Calu3 (cell line): ENCODE measurements around the gene SLCO1A2. TPM values are rescaled to one million over a fixed set of nuclear protein-coding genes. Genes with fewer than 3 reads are reported as not detected.

Experiments used
- BruUV-seq: library from RNA; stranded (reverse); fragments of 400-500 nt; replicated peaks from 2 replicates; lab custom pipeline; 2021; lab: Mats Ljungman, UMichigan
- CTCF ChIA-PET: fragments of 300-600 bp; sonication (Branson Sonifier 250); formaldehyde crosslinking; loops from one replicate; lab custom pipeline; 2022; ENCODE audit warnings: antibody characterized with exemption; lab: Charles Lee
- DNase-seq: peaks from one replicate; pipeline ENCODE4 v3.0.0; 2022
- H3K27ac Mint-ChIP-seq: one replicate; pipeline ENCODE4 v1.8.0; 2022; ENCODE audit warnings: mixed read lengths; ENCODE audit not compliant: unreplicated experiment
- H3K27me3 Mint-ChIP-seq: one replicate; pipeline ENCODE4 v1.8.0; 2022; ENCODE audit warnings: mixed read lengths; ENCODE audit not compliant: unreplicated experiment
- H3K36me3 Mint-ChIP-seq: one replicate; pipeline ENCODE4 v1.8.0; 2022; ENCODE audit warnings: mild to moderate bottlenecking, moderate library complexity, mixed read lengths; ENCODE audit not compliant: insufficient read depth, unreplicated experiment
- H3K4me1 Mint-ChIP-seq: one replicate; pipeline ENCODE4 v1.8.0; 2022; ENCODE audit warnings: mild to moderate bottlenecking, low read depth, mixed read lengths; ENCODE audit not compliant: unreplicated experiment
- H3K4me3 Mint-ChIP-seq: one replicate; pipeline ENCODE4 v1.8.0; 2022; ENCODE audit warnings: mild to moderate bottlenecking, low read depth, moderate library complexity, mixed read lengths; ENCODE audit not compliant: unreplicated experiment
- H3K9me3 Mint-ChIP-seq: one replicate; pipeline ENCODE4 v1.8.0; 2022; ENCODE audit warnings: low read depth, mixed read lengths; ENCODE audit not compliant: unreplicated experiment
- CTCF ChIP-seq: fragments of 200-600 bp; IDR thresholded peaks from one replicate; pipeline ENCODE4 v1.8.0; 2022; ENCODE audit warnings: antibody characterized with exemption; ENCODE audit not compliant: unreplicated experiment
- intact Hi-C: fragments of 100-400 bp; cut with micrococcal nuclease; formaldehyde crosslinking; loops from one replicate; pipeline ENCODE4 v1.10.0; 2022; ENCODE audit not compliant: unreplicated experiment
- total RNA-seq: library from RNA; stranded (reverse); gene quantifications from 2 replicates; pipeline ENCODE4 v1.2.3, GENCODE V29; 2022

Gene SLCO1A2
- total RNA-seq, 1 experiment from 2014 or later: not detected

DNA sequence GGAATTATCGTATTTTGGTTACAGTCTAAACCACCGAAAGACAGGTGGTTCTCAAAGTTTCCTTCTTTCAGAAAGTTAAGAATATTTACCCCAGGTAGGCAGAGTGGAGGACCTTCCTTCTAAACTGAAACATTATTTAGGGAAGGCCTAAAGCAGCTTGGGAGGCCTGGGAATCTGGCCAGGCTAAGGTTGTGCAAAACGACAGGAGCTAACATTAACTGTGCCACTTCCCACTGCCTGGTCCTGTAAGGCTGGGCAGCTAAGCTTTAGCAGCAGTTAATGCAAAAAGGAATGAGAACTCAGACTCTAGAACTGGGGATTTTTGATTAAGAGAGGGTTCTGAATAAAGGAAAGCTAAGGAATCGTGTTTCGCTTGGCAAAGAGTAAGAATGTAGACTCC lies 82.6 kb downstream of the SLCO1A2 start:
- no peaks in the 10 kb centered on the region for H3K27me3 Mint-ChIP-seq
- no peaks in the 10 kb centered on the region for H3K36me3 Mint-ChIP-seq
- TF ChIP-seq CTCF: no peak
- CTCF ChIA-PET: no interaction called here
- no TSS peak for BruUV-seq
- H3K9me3 Mint-ChIP-seq: no peaks in the 10 kb centered on the region
- no peak for DNase-seq
- no peaks in the 10 kb centered on the region for H3K4me1 Mint-ChIP-seq
- intact Hi-C loops: no loop called here
- H3K4me3 Mint-ChIP-seq: no peak overlapping the region
- H3K27ac Mint-ChIP-seq: no peak overlapping the region

- Mint-ChIP-seq H3K4me1 (no peaks in the 10 kb centered on the region), H3K27ac (no peak overlapping the region), H3K9me3 (no peaks in the 10 kb centered on the region), H3K36me3 (no peaks in the 10 kb centered on the region), H3K4me3 (no peak overlapping the region), H3K27me3 (no peaks in the 10 kb centered on the region)
- TF ChIP-seq CTCF: no peak
- CTCF ChIA-PET: interaction anchor here (0.5 to 1.0 kb wide), 3 partner anchors 189 to 493 kb away, joined by 3 to 6 read pairs (median 4); partner anchors contain the start of gene PYROXD1
- intact Hi-C loops: loop anchor here (2.0 to 5.0 kb wide), 2 partner anchors 189 to 432 kb away; partner anchors contain the start of gene PYROXD1
- DNase-seq: no peak
- no TSS peak for BruUV-seq
These were observed 86.0 kb downstream of the SLCO1A2 start for GRCh38 chr12:21248679-21249078.

- DNase-seq: no peak
- Mint-ChIP-seq H3K4me1 (no peaks in the 10 kb centered on the region), H3K9me3 (peaks cover 5% of the 10 kb centered on the region), H3K36me3 (no peaks in the 10 kb centered on the region), H3K27me3 (no peaks in the 10 kb centered on the region), H3K27ac (no peak overlapping the region), H3K4me3 (no peak overlapping the region)
- CTCF ChIA-PET: no interaction called here
- TF ChIP-seq CTCF: no peak
- no TSS peak for BruUV-seq
- intact Hi-C loops: no loop called here
These were observed 94.9 kb downstream of the SLCO1A2 start for GRCh38 chr12:21239866-21240265.

- CTCF ChIA-PET: interaction anchor here (0.6 kb wide), 1 partner anchor 1176 kb away, joined by 3 read pairs; no protein-coding TSS in a partner anchor
- no TSS peak for BruUV-seq
- no peak for TF ChIP-seq CTCF
These were observed 100.3 kb downstream of the SLCO1A2 start for GRCh38 chr12:21234395-21234794.

More at GRCh38 chr12:21234395-21234794, 100.3 kb downstream of the SLCO1A2 start:
- DNase-seq: no peak
- intact Hi-C loops: no loop called here
- Mint-ChIP-seq H3K4me1 (no peaks in the 10 kb centered on the region), H3K36me3 (no peaks in the 10 kb centered on the region), H3K9me3 (no peaks in the 10 kb centered on the region), H3K27ac (no peak overlapping the region), H3K27me3 (no peaks in the 10 kb centered on the region), H3K4me3 (no peak overlapping the region)
